Spleen (tissue), 7 donors: Measurements from ENCODE around the gene CASP10.

Experiments
- CTCF ChIP-seq, 11 experiments: fragments of 200-600 bp in 7 of 11; fragments of 450-650 bp in 4 of 11; sonication (generic) in 4 of 11; IDR thresholded peaks in 8 of 11; conservative IDR thresholded peaks in 3 of 11; 1 replicate in 7 of 11; 2 replicates in 4 of 11; pipeline versions ENCODE4 v1.4.0 to v1.8.0; 2016 to 2021; ENCODE audit warnings: antibody characterized with exemption in 11 of 11, inconsistent platforms in 4 of 11, mild to moderate bottlenecking in 1 of 11
- POLR2A ChIP-seq, 3 donors: fragments of 450-650 bp; IDR thresholded peaks; one replicate each; pipeline ENCODE4 v1.5.1; 2017; ENCODE audit warnings: antibody characterized with exemption in 3 of 3, mild to moderate bottlenecking in 1 of 3
- POLR2AphosphoS5 ChIP-seq, 3 donors: sonication (generic); formaldehyde crosslinking; IDR thresholded peaks; one replicate each; pipeline ENCODE4 v1.5.1; 2017; ENCODE audit warnings: antibody characterized with exemption in 3 of 3
- donor health status: DM: no; HTN: no; CAD: no; lungs with moderate emphysema.
- donor health status: DM: no; HTN: no; CAD: no.
- donor health status: DM: no; HTN: no; CAD: no.

GRCh38 chr2:201219328-201220096 is 36.6 kb downstream of the CASP10 start:
- TF ChIP-seq POLR2A (IDR thresholded peaks at IDR 0.05) (no peak), CTCF (IDR thresholded peaks at IDR 0.05 in 8 of 11, conservative IDR thresholded peaks at IDR 0.05 in 3 of 11) (no peak), POLR2AphosphoS5 (IDR thresholded peaks at IDR 0.05) (no peak)
